ENCODE measurements around the gene CLCN7.

- TF ChIP-seq CTCF (IDR thresholded peaks at IDR 0.05) (no peak), ZFX (IDR thresholded peaks at IDR 0.05; ENCODE audit: borderline replicate concordance) (no peak)
Observed at GRCh38 chr16:1438229-1439057, 36.4 kb downstream of the CLCN7 start.
